ENCODE data around the gene NTSR1.

Gene NTSR1

GRCh38 chr20:62710221-62710885 lies 1.7 kb downstream of the NTSR1 start:
- DNase-seq: no peak

GRCh38 chr20:62710886-62711702 lies 2.5 kb downstream of the NTSR1 start:
- DNase-seq: no peak

- DNase-seq: no peak
Measured at GRCh38 chr20:62711703-62712101, 3.1 kb downstream of the NTSR1 start.

- no peak for DNase-seq
Measured at GRCh38 chr20:62712606-62713005, 4.0 kb downstream of the NTSR1 start.

GRCh38 chr20:62714006-62714405 lies 5.4 kb downstream of the NTSR1 start:
- no peak for DNase-seq

- no peak for DNase-seq
Measured at GRCh38 chr20:62714799-62715198, 6.2 kb downstream of the NTSR1 start.

GRCh38 chr20:62715201-62715600 lies 6.6 kb downstream of the NTSR1 start:
- no peak for DNase-seq

- DNase-seq: no peak
Measured at GRCh38 chr20:62716198-62716940, 7.7 kb downstream of the NTSR1 start.

GRCh38 chr20:62716941-62717310 lies 8.3 kb downstream of the NTSR1 start:
- no peak for DNase-seq

- no peak for DNase-seq
Measured at GRCh38 chr20:62717933-62718332, 9.3 kb downstream of the NTSR1 start.

GRCh38 chr20:62718546-62718945 lies 9.9 kb downstream of the NTSR1 start:
- no peak for DNase-seq

- no peak for DNase-seq
Measured at GRCh38 chr20:62719250-62719935, 10.8 kb downstream of the NTSR1 start.

- DNase-seq: no peak
Measured at GRCh38 chr20:62721511-62722370, 13.1 kb downstream of the NTSR1 start.

- DNase-seq: no peak
Measured at GRCh38 chr20:62722627-62723026, 14.0 kb downstream of the NTSR1 start.

- DNase-seq: no peak
Measured at GRCh38 chr20:62723351-62723750, 14.7 kb downstream of the NTSR1 start.

GRCh38 chr20:62723768-62724450 lies 15.3 kb downstream of the NTSR1 start:
- no peak for DNase-seq

- DNase-seq: no peak
Measured at GRCh38 chr20:62724692-62725595, 16.3 kb downstream of the NTSR1 start.

GRCh38 chr20:62725596-62726268 lies 17.1 kb downstream of the NTSR1 start:
- DNase-seq: no peak

- DNase-seq: no peak
Measured at GRCh38 chr20:62726276-62726675, 17.6 kb downstream of the NTSR1 start.
